RKO (cell line): Measurements from ENCODE around the gene MERTK.
"Not testable (repeated sequence)": the region's sequence is repeated elsewhere in the genome, so short reads cannot be mapped to it uniquely, and the experiment has no call there.

ENCODE experiments used
- DNase-seq: peaks from one replicate; pipeline ENCODE4 v3.0.0-alpha.2; 2016; ENCODE audit warnings: low spot score

MERTK gene

GRCh38 chr2:112012556-112012955, 114.1 kb downstream of the MERTK start:
- no peak for DNase-seq

DNA sequence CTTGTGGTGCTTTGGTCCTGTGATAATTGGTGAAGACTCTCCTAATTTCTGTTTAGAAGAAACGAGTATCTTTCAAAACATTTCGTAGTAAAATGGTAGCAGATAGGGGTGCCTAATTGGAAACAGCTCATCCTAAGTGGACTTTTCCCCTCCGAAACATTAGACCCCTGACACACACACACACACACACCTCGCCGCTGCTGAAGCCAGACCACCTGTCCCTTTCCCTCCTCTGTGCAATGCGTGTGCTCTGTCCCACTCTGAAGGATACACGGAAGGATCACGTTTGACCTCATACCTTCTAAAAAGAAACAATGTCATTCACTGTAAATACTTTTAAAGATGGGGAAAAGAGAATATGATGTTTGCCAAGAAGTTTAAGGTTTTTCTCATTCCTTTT, 120.4 kb downstream of the MERTK start:
- DNase-seq, result no peak

DNA sequence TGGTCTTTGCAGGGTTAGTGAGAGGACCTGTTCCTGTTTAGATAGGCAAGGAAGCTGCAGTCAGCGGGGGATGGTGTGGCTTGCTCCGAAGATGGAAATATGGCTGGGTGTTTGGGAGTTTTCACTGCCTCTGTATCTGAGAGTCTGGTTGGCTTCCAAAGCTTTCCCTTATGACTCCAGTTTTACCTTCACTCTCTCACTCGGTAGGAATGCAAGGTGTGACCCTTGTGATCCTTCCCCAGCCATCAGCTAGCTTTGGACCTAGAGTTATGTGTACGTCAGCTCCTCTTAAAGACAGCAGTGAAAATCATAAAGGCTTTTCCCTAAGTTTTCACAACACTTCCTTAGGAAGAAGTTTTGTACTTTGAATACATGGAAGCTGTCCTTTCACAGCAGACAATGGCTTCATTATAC, 121.2 kb downstream of the MERTK start:
- DNase-seq, result no peak

DNA sequence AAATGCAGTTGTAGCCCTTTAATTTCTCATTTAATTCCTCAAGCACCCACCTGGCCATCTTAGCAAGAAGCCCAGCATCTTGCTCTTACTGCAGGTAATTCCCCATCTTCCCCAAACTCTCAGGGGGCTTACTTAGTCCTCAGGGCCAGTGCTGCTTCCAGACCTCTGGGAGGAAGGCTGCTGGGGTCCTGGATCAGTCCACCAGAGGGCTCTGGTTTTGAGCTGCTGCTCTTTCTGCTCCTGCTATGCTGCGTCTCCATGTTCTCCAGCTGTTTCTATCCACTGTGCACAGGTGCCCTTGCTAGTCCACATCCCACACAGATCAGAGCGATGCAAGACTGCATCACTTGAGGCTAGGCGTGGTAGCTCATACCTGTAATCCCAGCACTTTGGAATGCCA, 122.2 kb downstream of the MERTK start:
- no peak for DNase-seq

GRCh38 chr2:112021290-112021689, 122.9 kb downstream of the MERTK start:
- no peak for DNase-seq

DNA sequence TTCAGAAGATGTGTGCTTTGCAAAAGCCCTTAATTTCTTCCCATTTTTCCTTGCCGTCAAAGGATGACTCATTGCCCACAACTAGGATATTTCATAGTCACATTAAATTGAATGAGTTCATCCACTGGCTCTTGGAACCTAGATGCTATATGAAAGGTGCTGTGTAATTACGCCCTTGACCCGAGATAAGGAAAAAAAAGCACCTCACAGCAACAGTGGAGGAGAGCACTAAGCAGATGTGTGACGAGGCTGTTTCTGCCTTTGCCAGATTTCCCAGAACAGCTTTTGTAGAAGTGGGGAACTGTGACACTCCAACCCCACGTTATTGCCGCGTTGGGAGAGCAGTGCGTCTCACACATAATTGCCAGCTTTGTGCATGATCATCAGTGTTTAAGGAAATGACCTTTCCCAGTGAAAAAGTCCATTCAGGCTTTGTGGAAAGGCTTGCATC, 123.4 kb downstream of the MERTK start:
- peak; percentile 51 for DNase-seq

- DNase-seq, result no peak
Measured at GRCh38 chr2:112023707-112024106, 125.3 kb downstream of the MERTK start.

DNA sequence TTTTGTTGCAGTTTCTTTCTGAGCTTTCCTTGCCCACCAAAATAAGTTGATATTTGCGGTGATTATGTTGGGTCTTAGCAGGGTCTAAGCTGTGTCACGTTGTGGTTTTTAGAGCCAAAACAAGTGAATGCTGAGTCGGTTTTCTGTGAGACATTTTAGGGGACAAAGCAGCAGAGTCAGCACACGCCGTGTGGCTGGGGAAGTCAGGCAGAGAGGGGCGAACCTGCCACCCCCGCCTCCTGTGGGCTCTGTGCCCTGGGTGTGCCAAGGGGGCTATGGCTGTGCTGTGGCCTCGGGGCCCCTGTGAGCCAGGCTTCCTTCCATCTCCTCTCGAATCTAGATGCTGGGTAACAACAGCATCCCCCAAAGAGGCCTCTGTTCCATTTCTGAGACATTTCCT, 125.8 kb downstream of the MERTK start:
- DNase-seq, result no peak

- no peak for DNase-seq
Measured at GRCh38 chr2:112024896-112025491, 126.6 kb downstream of the MERTK start.

DNA sequence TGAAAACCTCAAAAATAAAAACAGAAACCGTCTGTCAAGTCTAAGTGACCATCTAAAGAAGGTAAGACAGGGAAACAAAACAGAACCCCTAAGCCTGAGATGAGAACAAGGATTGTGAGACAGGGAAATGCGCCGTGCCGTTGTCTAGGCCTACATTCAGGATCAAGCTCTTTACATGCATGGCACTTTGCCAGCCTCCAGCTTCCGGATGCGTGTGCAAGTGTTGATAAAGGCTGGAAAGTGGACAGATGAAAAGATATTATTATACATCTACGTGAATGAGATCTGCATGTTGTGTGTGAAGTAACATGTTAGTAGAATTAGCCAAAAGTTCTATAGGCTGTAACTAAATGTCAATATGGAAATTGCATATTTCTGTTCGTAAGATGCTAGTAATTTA, 128.1 kb downstream of the MERTK start:
- DNase-seq, result no peak

DNA sequence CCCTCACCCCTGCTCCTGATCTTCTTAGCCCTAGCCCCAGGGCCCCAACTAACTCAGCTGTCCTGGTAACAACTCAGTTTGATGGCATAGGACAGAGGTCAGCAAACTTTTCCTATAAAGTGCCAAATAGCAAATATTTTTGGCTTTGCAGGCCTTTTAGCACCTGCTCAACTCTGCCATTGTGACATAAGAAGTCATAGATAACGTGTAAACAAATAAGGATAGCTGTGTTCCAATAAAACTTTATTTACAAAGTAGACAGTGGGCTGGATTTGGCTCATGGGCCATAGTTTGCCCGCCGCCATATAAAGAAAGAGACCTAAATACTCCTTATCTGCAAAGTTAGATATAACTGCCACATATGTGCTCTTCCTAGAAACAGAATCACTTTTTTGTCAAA, 129.4 kb downstream of the MERTK start:
- DNase-seq, result no peak

DNA sequence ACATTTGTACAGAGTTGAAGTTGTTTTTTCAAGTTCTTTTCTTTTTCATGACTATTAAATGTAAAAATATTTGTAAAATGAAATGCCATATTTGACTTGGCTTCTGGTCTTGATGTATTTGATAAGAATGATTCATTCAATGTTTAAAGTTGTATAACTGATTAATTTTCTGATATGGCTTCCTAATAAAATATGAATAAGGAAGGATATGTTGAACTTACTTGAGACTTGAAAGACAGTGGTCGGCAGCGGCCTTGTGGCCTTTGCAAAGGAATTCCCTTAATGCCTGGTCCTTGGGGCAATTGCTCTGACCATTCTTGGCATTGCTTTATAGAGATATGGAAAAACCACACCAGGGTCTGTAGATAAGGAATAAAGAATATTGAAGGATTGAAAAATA, 130.8 kb downstream of the MERTK start:
- DNase-seq, result no peak

GRCh38 chr2:112031473-112032223, 133.2 kb downstream of the MERTK start:
- DNase-seq, result no peak

- DNase-seq, result no peak
Measured at GRCh38 chr2:112032224-112032586, 133.8 kb downstream of the MERTK start.

DNA sequence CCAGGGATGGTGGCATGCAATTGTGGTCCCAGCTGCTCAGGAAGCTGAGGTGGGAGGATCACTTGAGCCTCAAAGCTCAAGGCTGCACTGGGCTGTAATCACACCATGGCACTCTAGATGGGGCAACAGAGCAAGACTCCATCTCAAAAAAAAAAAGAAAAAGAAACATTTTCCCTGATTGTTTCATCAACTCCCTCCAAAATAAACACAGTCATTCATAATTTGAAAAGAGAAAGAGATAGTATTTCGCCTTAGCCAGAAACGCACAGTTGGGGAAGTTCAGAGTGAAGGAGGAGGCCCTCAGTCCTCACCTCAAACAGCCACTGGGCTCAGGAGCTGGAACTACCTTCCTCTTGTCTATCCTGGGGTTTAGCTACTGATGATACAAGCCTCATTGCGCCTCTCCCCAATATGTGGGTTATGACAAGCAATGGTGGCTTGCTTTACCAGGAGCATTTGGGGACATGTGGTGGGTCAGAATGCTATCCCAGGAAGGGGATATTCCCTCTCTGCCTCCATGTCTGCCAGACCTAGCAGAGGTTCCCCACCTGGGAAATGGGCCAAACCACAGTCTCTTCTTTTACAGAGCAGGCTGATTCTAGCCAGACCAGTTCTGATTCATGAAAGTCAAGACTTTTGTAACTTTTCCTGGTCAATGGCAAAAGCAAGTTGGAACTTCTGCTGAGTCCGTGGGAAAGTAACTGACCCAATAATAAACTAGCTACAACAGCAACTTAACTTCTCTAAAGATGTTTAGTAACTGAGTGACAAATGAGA, 134.5 kb downstream of the MERTK start:
- no peak for DNase-seq

DNA sequence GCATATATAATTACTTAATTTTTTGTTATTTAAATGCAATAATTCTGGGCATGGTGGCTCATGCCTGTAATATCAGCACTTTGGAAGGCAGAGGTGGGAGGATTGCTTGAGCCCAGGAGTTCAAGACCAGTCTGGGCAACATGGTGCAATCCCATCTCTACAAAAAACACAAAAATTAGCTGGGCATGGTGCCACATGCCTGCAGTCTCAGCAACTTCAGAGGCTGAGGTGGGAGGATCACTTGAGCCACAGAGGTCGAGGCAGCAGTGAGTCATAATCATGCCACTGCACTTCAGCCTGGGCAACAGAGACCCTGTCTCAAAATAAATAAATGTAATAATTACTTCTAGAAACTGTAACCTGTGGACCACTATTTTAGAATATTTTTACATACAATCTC, 135.2 kb downstream of the MERTK start:
- DNase-seq, result no peak

DNA sequence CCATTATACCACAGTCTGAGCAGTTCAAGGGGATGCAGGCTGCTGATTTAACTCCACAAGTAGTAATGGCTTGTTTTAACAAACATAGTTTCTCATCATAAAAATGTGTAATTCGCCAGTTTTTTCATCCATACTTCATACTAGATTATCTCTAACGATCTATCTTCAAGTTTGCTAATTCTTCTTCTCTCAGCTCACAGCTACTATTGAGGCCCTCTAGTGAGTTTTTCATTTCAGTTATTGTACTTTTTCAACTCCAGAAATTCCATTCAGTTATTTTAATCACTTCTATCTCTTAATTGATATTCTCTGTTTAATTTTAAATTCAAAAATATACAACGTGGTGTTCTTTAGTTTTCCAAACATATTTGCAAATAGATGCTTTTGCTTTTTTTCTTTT, 136.5 kb downstream of the MERTK start:
- DNase-seq, result no peak

GRCh38 chr2:112035786-112036185, 137.4 kb downstream of the MERTK start:
- no peak for DNase-seq

DNA sequence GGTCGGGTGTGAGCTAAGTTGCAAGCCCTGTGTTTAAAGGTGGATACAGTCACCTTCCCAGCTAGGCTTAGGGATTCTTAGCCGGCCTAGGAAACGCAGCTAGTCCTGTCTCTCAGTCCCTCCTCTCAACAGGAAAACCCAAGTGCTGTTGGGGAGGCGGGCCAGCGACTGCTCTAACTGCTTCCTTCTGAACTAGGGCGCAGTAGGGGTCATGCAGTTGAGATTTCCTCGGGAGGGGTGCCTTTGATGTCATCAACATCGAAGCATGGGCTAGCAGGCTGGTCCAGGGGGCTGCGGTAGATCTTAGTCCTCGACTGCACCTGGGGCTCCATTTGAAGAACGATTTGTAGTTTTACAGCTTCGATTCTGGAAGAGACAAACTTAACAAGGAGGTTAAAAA, 141.1 kb downstream of the MERTK start:
- not testable (repeated sequence) for DNase-seq

DNA sequence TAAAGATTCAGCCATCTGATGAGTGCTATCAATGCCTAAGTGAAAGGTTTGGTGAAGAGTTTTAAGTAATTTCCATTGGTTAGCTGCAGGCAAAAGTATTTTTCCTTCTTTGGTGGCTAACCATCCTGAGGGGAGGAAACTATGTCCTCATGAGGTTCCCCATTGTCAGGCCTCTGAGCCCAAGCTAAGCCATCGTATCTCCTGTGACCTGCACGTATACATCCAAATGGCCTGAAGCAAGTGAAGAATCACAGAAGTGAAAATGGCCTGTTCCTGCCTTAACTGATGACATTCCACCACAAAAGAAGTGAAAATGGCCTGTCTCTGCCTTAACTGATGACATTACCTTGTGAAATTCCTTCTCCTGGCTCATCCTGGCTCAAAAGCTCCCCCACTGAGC, 141.7 kb downstream of the MERTK start:
- not testable (repeated sequence) for DNase-seq

DNA sequence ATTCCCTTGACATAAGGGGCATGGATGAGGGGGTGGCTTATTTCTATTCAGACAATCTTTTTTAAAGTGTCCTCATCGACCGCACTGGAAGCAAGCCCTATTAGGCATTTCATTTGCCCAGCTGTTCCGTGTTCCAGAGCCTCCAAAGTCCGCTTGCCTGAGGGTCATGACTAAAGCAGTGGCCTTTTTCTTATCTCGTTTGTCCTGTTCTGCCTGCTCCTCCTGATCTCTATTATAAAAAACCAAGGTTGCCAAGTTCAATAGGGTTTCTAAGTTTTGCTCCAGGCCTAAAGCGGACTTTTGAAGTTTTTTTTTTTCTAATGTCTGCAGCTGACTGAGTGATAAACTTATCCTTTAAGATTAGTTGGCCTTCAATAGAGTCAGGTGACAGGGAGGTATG, 143.1 kb downstream of the MERTK start:
- not testable (repeated sequence) for DNase-seq

- no peak for DNase-seq
Measured at GRCh38 chr2:112045446-112046014, 147.1 kb downstream of the MERTK start.

DNA sequence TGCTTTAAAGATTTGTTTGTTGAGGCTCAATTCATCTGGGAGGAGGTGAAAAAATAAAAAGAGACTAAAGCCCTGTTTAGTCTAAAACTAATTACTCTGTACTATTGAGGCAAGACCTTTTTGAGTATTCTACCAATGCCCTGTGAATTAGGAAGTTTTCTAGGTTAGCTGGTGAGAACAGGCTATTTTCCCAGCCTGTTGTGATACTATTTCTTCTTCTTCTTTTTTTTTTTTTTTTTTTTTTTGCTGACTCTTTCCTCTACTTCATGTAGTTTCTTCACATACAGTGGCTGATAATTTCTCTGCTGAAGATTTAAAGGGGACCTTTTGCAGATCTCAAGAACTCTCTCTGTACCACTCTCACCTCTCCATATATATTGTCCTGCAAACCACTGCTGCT, 147.8 kb downstream of the MERTK start:
- DNase-seq, result no peak
